ENCODE measurements around the gene PUM2.
"Not testable (repeated sequence)": the region's sequence is repeated elsewhere in the genome, so short reads cannot be mapped to it uniquely, and the experiment has no call there.

Gene PUM2

GRCh38 chr2:20240291-20240690, 110.4 kb downstream of the PUM2 start:
- in situ Hi-C loops (cut with MboI; ENCODE audit: low sequenced_read_pairs) = not testable (repeated sequence)

GRCh38 chr2:20236496-20236895, 114.1 kb downstream of the PUM2 start:
- in situ Hi-C loops (cut with MboI; ENCODE audit: low sequenced_read_pairs) = no loop called here

- in situ Hi-C loops (cut with MboI; ENCODE audit: low sequenced_read_pairs) = no loop called here
Observed at GRCh38 chr2:20235655-20236305, 114.9 kb downstream of the PUM2 start.

GRCh38 chr2:20234597-20234996, 116.0 kb downstream of the PUM2 start:
- in situ Hi-C loops (cut with MboI; ENCODE audit: low sequenced_read_pairs) = not testable (repeated sequence)

GRCh38 chr2:20232837-20233207, 117.8 kb downstream of the PUM2 start:
- in situ Hi-C loops (cut with MboI; ENCODE audit: low sequenced_read_pairs) = no loop called here

- in situ Hi-C loops (cut with MboI; ENCODE audit: low sequenced_read_pairs) = no loop called here
Observed at GRCh38 chr2:20231598-20232026, 119.0 kb downstream of the PUM2 start.

GRCh38 chr2:20231159-20231558, 119.5 kb downstream of the PUM2 start:
- in situ Hi-C loops (cut with MboI; ENCODE audit: low sequenced_read_pairs) = no loop called here

GRCh38 chr2:20230114-20230425, 120.6 kb downstream of the PUM2 start:
- in situ Hi-C loops (cut with MboI; ENCODE audit: low sequenced_read_pairs) = no loop called here

GRCh38 chr2:20229322-20230113, 121.1 kb downstream of the PUM2 start:
- in situ Hi-C loops (cut with MboI; ENCODE audit: low sequenced_read_pairs) = no loop called here

GRCh38 chr2:20227894-20228505, 122.6 kb downstream of the PUM2 start:
- in situ Hi-C loops (cut with MboI; ENCODE audit: low sequenced_read_pairs) = no loop called here

- in situ Hi-C loops (cut with MboI; ENCODE audit: low sequenced_read_pairs) = no loop called here
Observed at GRCh38 chr2:20226152-20226545, 124.5 kb downstream of the PUM2 start.

GRCh38 chr2:20225294-20226151, 125.1 kb downstream of the PUM2 start:
- in situ Hi-C loops (cut with MboI; ENCODE audit: low sequenced_read_pairs) = no loop called here

- in situ Hi-C loops (cut with MboI; ENCODE audit: low sequenced_read_pairs) = no loop called here
Observed at GRCh38 chr2:20224716-20225293, 125.8 kb downstream of the PUM2 start, which contains the start of gene SDC1. SDC1 (minus strand) TSS chr2:20225130; CDS start chr2:20224867, 263 bp downstream.

- in situ Hi-C loops (cut with MboI; ENCODE audit: low sequenced_read_pairs) = no loop called here
Observed at GRCh38 chr2:20224164-20224715, 126.4 kb downstream of the PUM2 start.

- in situ Hi-C loops (cut with MboI; ENCODE audit: low sequenced_read_pairs) = no loop called here
Observed at GRCh38 chr2:20223407-20224163, 127.1 kb downstream of the PUM2 start.

- in situ Hi-C loops (cut with MboI; ENCODE audit: low sequenced_read_pairs) = no loop called here
Observed at GRCh38 chr2:20222769-20223406, 127.8 kb downstream of the PUM2 start.

- in situ Hi-C loops (cut with MboI; ENCODE audit: low sequenced_read_pairs) = no loop called here
Observed at GRCh38 chr2:20222014-20222768, 128.5 kb downstream of the PUM2 start.

- in situ Hi-C loops (cut with MboI; ENCODE audit: low sequenced_read_pairs) = no loop called here
Observed at GRCh38 chr2:20221555-20221973, 129.1 kb downstream of the PUM2 start.
